ENCODE results near the gene CEP250.

The CEP250 gene

GRCh38 chr20:35436177-35436573 is 19.2 kb upstream of the CEP250 start:
- no peaks in the 10 kb centered on the region for H3K27me3 ChIP-seq
- no peak overlapping the region for H3K27ac ChIP-seq
- intact Hi-C loops (cut with DNase I; ENCODE audit: low total_unique reads): loop anchor here (5.0 kb wide), 1 partner anchor 134 kb away; no protein-coding TSS in a partner anchor
- TF ChIP-seq, protein P1, sequence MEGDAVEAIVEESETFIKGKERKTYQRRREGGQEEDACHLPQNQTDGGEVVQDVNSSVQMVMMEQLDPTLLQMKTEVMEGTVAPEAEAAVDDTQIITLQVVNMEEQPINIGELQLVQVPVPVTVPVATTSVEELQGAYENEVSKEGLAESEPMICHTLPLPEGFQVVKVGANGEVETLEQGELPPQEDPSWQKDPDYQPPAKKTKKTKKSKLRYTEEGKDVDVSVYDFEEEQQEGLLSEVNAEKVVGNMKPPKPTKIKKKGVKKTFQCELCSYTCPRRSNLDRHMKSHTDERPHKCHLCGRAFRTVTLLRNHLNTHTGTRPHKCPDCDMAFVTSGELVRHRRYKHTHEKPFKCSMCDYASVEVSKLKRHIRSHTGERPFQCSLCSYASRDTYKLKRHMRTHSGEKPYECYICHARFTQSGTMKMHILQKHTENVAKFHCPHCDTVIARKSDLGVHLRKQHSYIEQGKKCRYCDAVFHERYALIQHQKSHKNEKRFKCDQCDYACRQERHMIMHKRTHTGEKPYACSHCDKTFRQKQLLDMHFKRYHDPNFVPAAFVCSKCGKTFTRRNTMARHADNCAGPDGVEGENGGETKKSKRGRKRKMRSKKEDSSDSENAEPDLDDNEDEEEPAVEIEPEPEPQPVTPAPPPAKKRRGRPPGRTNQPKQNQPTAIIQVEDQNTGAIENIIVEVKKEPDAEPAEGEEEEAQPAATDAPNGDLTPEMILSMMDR (IDR thresholded peaks at IDR 0.05): no peak
- no peaks in the 10 kb centered on the region for H3K9me3 ChIP-seq
- H3K36me3 ChIP-seq: no peaks in the 10 kb centered on the region
- DNase-seq: no peak
- H3K4me3 ChIP-seq: no peak overlapping the region
- peaks cover 0 to 23% (median 11%) of the 10 kb centered on the region in 4 donors for H3K4me1 ChIP-seq

- no peak overlapping the region for H3K4me3 ChIP-seq
- H3K27me3 ChIP-seq: no peaks in the 10 kb centered on the region
- peak overlapping the region; percentile 57 to 77 for H3K27ac ChIP-seq
- intact Hi-C loops (cut with DNase I; ENCODE audit: low total_unique reads): loop anchor here (5.0 kb wide), 1 partner anchor 135 kb away; no protein-coding TSS in a partner anchor
- no peak for DNase-seq
- H3K4me1 ChIP-seq: peaks cover 0 to 23% (median 11%) of the 10 kb centered on the region in 4 donors
- H3K9me3 ChIP-seq: no peaks in the 10 kb centered on the region
- TF ChIP-seq, protein P1 (IDR thresholded peaks at IDR 0.05): no peak
- no peaks in the 10 kb centered on the region for H3K36me3 ChIP-seq
Observed at GRCh38 chr20:35437599-35437998, 17.8 kb upstream of the CEP250 start.

GRCh38 chr20:35443003-35443402 is 12.4 kb upstream of the CEP250 start:
- Histone ChIP-seq H3K4me1 (peaks cover 0 to 15% (median 7%) of the 10 kb centered on the region in 4 donors), H3K27ac (no peak overlapping the region), H3K36me3 (no peaks in the 10 kb centered on the region), H3K27me3 (peaks cover 0 to 19% of the 10 kb centered on the region in 2 donors), H3K9me3 (no peaks in the 10 kb centered on the region), H3K4me3 (no peak overlapping the region)
- no peak for DNase-seq
- TF ChIP-seq, protein P1 (IDR thresholded peaks at IDR 0.05): no peak
- intact Hi-C loops (cut with DNase I; ENCODE audit: low total_unique reads): no loop called here

- intact Hi-C loops (cut with DNase I; ENCODE audit: low total_unique reads): no loop called here
- no peaks in the 10 kb centered on the region for H3K9me3 ChIP-seq
- TF ChIP-seq, protein P1 (IDR thresholded peaks at IDR 0.05): no peak
- no peaks in the 10 kb centered on the region for H3K36me3 ChIP-seq
- no peak for DNase-seq
- no peak overlapping the region for H3K4me3 ChIP-seq
- no peak overlapping the region for H3K27ac ChIP-seq
- H3K4me1 ChIP-seq: peaks cover 0 to 4% (median 0%) of the 10 kb centered on the region in 4 donors
- peaks cover 0 to 19% of the 10 kb centered on the region in 2 donors for H3K27me3 ChIP-seq
Observed at GRCh38 chr20:35444226-35444625, 11.2 kb upstream of the CEP250 start.

DNA sequence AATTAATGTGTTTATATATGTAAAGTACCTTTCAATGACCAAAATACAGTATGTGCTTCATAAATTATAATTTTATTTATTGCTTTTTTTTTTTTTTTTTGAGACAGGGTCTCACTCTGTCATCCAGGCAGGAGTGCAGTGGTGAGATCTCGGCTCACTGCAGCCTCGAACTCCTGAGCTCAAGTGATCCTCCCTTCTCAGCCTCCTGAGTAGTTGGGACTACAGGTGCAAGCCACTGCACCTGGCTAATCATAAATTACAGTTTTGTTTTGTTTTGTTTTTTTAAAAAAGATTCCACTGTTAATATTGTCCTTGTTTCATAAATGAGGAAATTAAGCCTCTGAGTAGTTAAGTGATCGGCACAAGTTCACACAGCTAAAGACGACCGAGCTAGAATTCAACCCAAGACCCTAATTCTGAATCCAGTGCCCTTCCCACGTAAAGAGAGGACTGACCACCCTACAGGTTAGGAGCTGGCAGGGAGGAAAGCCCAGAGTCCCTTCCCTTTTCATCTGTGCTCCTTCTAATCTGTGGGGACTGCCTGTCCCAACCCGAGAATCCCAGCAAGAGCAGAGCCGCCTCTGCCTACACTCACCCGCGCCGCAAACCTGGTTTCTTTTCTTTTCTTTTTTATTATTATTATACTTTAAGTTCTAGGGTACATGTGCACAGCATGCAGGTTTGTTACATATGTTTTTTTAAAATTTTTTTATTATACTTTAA is 8.9 kb upstream of the CEP250 start:
- TF ChIP-seq, protein P1 (IDR thresholded peaks at IDR 0.05): no peak
- no peak for DNase-seq
- intact Hi-C loops (cut with DNase I; ENCODE audit: low total_unique reads): no loop called here
- H3K27me3 ChIP-seq: peaks cover 0 to 19% of the 10 kb centered on the region in 2 donors
- no peaks in the 10 kb centered on the region for H3K36me3 ChIP-seq
- H3K9me3 ChIP-seq: no peaks in the 10 kb centered on the region
- H3K4me3 ChIP-seq: peak overlapping the region; percentile 38 to 44
- H3K4me1 ChIP-seq: no peaks in the 10 kb centered on the region
- no peak overlapping the region for H3K27ac ChIP-seq
